GM19238 (cell line): Measurements from ENCODE around the gene SLC25A53.
"Not testable (repeated sequence)": the region's sequence is repeated elsewhere in the genome, so short reads cannot be mapped to it uniquely, and the experiment has no call there.

Experiments
- DNase-seq: peaks from one replicate; pipeline ENCODE4 v3.0.0; 2011; ENCODE audit warnings: low spot score; ENCODE audit not compliant: insufficient read length

The SLC25A53 gene

DNA sequence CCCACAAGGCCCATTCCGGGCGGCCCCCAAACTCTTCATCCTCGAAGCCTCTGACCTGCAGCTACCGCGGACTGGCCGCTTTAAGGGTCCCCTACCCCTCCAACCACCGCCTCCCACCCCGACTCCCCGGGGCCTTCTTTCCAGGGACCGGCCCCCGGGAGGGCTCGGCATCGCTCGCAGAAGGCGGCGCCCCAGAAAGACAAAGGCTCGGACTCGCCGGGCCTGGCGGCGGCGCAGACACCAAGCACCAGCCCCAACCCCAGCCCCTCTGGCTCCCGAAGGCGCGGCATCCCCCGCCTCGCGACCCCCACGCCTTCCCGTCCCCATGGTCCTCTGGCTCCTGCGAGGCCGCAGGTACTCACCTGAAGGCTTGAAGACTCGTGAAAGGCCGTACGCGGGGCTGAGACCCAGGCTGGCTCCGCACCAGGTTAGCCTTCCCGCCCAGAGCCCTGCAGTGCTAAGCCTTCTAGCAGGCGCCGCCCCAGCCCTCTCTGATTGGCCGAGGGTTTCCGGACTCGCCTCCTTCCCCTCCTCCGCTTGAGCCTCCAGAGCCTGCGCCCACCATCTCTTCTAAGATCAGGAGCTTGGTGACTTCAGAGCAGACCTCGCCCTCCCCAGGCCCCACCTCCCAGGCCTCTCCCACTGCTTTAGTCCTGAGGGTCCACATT, 80.9 kb downstream of the SLC25A53 start, which contains the start of gene TMSB15C:
TSS of gene TMSB15C (minus strand) at position 459 of the 668 bp plus-strand sequence.
- not testable (repeated sequence) for DNase-seq

DNA sequence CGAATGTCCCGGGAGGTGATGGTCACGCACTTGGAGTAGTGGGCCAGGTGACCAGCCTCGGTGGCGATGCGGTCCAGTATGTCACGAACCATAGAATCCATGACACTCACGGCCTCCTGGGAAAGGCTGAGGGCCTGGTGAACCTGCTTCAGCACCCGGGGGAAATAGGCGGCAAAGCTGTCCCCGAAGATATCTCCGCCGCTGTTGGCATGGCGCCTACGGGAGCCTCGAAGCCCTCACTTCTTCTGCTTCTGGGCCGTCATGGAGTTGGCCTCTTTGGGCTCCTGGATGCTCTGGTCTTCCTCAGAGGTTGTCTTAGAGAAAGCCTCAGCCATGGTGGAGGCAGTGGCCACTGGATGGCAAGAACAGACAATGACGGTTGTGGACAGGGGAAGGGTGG, 94.2 kb downstream of the SLC25A53 start:
- not testable (repeated sequence) for DNase-seq

DNA sequence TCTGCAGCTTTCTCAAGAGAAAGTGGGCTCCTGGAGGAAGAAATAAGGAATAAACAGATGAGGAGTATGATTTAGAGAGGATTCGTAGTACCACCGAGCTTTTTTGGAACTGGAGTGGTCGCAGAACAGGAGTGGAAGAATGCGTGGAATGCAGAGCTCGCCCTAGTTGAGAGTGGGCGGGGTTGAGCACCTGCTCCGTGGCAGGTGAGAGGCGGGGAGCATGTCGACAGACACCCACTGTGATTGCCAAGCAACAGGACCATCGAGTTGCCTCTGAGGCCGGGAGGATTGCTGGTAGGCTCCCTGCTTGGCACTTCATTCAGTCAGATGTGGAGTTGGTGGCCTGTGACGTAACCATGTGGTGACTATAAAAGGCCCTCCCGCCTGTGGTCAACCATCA, 101.9 kb downstream of the SLC25A53 start:
- DNase-seq: not testable (repeated sequence)
